Measurements from ENCODE around the gene ATP11B. TPM values are rescaled to one million over a fixed set of nuclear protein-coding genes. Genes with fewer than 3 reads are reported as not detected.
"Not testable (repeated sequence)": the region's sequence is repeated elsewhere in the genome, so short reads cannot be mapped to it uniquely, and the experiment has no call there.

The ATP11B gene
- polyA plus RNA-seq, 3 donors = 11.1 to 25.1 (median 13.5) TPM

DNA sequence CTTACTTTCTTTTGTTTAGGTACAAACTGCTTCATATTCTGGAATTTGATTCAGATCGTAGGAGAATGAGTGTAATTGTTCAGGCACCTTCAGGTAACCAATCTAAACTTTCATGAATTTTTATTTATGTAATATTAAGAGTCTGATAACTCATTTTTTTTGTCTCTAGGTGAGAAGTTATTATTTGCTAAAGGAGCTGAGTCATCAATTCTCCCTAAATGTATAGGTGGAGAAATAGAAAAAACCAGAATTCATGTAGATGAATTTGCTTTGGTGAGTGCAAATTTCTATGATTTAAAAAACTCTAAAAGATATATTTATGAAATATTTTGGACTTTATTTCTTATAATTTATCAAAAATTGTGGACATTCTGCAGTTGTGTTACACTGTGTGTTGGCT, 75.8 kb downstream of the ATP11B start:
- WGBS (ENCODE audit: insufficient coverage) = no CpG with 5 or more reads among the region's 1 CpG
- Histone ChIP-seq H3K4me1 (ENCODE audit: control insufficient read depth in 1 of 2, insufficient read depth in 2 of 2, low read length in 2 of 2) (no peaks in the 10 kb centered on the region), H3K9ac (ENCODE audit: insufficient read depth, low read length, poor library complexity, severe bottlenecking) (no peak overlapping the region), H3K4me2 (replicated peaks; ENCODE audit: extremely low read depth, low read length, poor library complexity, severe bottlenecking) (no peak overlapping the region), H2AFZ (ENCODE audit: insufficient read depth, low read depth, low read length, poor library complexity, severe bottlenecking) (no peak overlapping the region), H3K36me3 (replicated peaks in 1 of 2; ENCODE audit: control insufficient read depth in 1 of 2, insufficient read depth in 2 of 2, low read length in 2 of 2) (peaks cover 84 to 97% of the 10 kb centered on the region in 2 donors), H3K9me3 (replicated peaks in 1 of 2; ENCODE audit: control insufficient read depth in 1 of 2, insufficient read depth in 1 of 2, low read length in 2 of 2) (no peaks in the 10 kb centered on the region), H3K4me3 (replicated peaks in 1 of 3; ENCODE audit: low read depth in 2 of 3, low read length in 3 of 3) (no peak overlapping the region), H3K79me2 (ENCODE audit: insufficient read depth, low read length) (no peaks in the 10 kb centered on the region), H3K27ac (ENCODE audit: low read depth in 1 of 2, low read length in 2 of 2) (no peak overlapping the region), H3K27me3 (ENCODE audit: control insufficient read depth in 2 of 2, insufficient read depth in 2 of 2, low read length in 2 of 2) (no peaks in the 10 kb centered on the region), H4K20me1 (ENCODE audit: insufficient read depth, low read length) (no peaks in the 10 kb centered on the region)
- H3K9me3 Mint-ChIP-seq = no peaks in the 10 kb centered on the region
- no peak for DNase-seq
- H3K4me3 Mint-ChIP-seq = no peak overlapping the region
- no peak for TF ChIP-seq CTCF (IDR thresholded peaks at IDR 0.05)
- H3K4me1 Mint-ChIP-seq = no peaks in the 10 kb centered on the region
- peaks cover 72 to 75% of the 10 kb centered on the region in 2 donors for H3K36me3 Mint-ChIP-seq
- intact Hi-C loops (cut with micrococcal nuclease) = no loop called here
- H3K27ac Mint-ChIP-seq = no peak overlapping the region
- no peaks in the 10 kb centered on the region for H3K27me3 Mint-ChIP-seq (ENCODE audit: low read depth in 3 of 3)

DNA sequence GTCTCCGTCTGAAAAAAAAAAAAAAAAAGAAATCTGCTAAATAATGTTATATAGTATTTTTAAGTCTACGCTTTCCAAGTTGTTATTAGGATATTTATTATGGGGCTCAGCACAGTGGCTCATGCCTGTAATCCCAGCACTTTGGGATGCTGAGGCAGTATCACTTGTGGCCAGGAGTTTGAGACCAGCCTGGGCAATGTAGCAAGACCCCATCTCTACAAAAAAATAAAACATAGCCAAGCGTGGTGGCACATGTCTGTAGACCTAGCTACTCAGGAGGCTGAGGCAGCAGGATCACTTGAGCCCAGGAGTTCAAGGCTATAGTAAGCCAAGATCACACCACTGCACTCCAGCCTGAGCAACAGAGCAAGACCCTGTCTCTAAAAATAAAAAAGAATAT, 77.6 kb downstream of the ATP11B start:
- H3K9me3 Mint-ChIP-seq; H4K20me1 ChIP-seq (ENCODE audit: insufficient read depth, low read length); H3K4me3 Mint-ChIP-seq; H3K79me2 ChIP-seq (ENCODE audit: insufficient read depth, low read length); intact Hi-C loops (cut with micrococcal nuclease); H2AFZ ChIP-seq (ENCODE audit: insufficient read depth, low read depth, low read length, poor library complexity, severe bottlenecking); H3K4me1 ChIP-seq (ENCODE audit: control insufficient read depth in 1 of 2, insufficient read depth in 2 of 2, low read length in 2 of 2); H3K27me3 ChIP-seq (ENCODE audit: control insufficient read depth in 2 of 2, insufficient read depth in 2 of 2, low read length in 2 of 2); H3K27me3 Mint-ChIP-seq (ENCODE audit: low read depth in 3 of 3); H3K4me1 Mint-ChIP-seq; H3K9ac ChIP-seq (ENCODE audit: insufficient read depth, low read length, poor library complexity, severe bottlenecking); H3K4me3 ChIP-seq (replicated peaks in 1 of 3; ENCODE audit: low read depth in 2 of 3, low read length in 3 of 3); DNase-seq; H3K27ac ChIP-seq (ENCODE audit: low read depth in 1 of 2, low read length in 2 of 2); H3K9me3 ChIP-seq (replicated peaks in 1 of 2; ENCODE audit: control insufficient read depth in 1 of 2, insufficient read depth in 1 of 2, low read length in 2 of 2); H3K4me2 ChIP-seq (replicated peaks; ENCODE audit: extremely low read depth, low read length, poor library complexity, severe bottlenecking): not testable (repeated sequence)
- WGBS (ENCODE audit: insufficient coverage) = 89% methylated on average over 1 of the region's 3 CpGs
- Mint-ChIP-seq H3K27ac (peak overlapping the region in 1 of 7 donors; percentile 33), H3K36me3 (peaks cover 72 to 83% of the 10 kb centered on the region in 2 donors)
- peaks cover 87 to 97% of the 10 kb centered on the region in 2 donors for H3K36me3 ChIP-seq (replicated peaks in 1 of 2; ENCODE audit: control insufficient read depth in 1 of 2, insufficient read depth in 2 of 2, low read length in 2 of 2)
